Measurements from ENCODE around the gene SLC35G4. TPM values are rescaled to one million over a fixed set of nuclear protein-coding genes. Genes with fewer than 3 reads are reported as not detected.

SLC35G4 gene
- total and polyA plus RNA-seq, 12 donors = not detected

GRCh38 chr18:11581286-11581685 is 28.1 kb upstream of the SLC35G4 start:
- WGBS, 4 donors = 66 to 79% (median 74%) methylated on average over 2 of the region's 2 CpGs
- Histone ChIP-seq H3K4me3 (no peak overlapping the region), H3K27me3 (no peaks in the 10 kb centered on the region), H3K4me1 (replicated peaks in 1 of 2) (no peaks in the 10 kb centered on the region), H3K9me3 (replicated peaks in 1 of 3) (no peaks in the 10 kb centered on the region), H3K36me3 (replicated peaks in 1 of 2) (no peaks in the 10 kb centered on the region), H3K27ac (no peak overlapping the region)
- intact Hi-C loops (cut with DNase I) = no loop called here
- no peak for DNase-seq
- TF ChIP-seq, protein P1, sequence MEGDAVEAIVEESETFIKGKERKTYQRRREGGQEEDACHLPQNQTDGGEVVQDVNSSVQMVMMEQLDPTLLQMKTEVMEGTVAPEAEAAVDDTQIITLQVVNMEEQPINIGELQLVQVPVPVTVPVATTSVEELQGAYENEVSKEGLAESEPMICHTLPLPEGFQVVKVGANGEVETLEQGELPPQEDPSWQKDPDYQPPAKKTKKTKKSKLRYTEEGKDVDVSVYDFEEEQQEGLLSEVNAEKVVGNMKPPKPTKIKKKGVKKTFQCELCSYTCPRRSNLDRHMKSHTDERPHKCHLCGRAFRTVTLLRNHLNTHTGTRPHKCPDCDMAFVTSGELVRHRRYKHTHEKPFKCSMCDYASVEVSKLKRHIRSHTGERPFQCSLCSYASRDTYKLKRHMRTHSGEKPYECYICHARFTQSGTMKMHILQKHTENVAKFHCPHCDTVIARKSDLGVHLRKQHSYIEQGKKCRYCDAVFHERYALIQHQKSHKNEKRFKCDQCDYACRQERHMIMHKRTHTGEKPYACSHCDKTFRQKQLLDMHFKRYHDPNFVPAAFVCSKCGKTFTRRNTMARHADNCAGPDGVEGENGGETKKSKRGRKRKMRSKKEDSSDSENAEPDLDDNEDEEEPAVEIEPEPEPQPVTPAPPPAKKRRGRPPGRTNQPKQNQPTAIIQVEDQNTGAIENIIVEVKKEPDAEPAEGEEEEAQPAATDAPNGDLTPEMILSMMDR (IDR thresholded peaks at IDR 0.05) = no peak
- TF ChIP-seq POLR2A (IDR thresholded peaks at IDR 0.05) = no peak

DNA sequence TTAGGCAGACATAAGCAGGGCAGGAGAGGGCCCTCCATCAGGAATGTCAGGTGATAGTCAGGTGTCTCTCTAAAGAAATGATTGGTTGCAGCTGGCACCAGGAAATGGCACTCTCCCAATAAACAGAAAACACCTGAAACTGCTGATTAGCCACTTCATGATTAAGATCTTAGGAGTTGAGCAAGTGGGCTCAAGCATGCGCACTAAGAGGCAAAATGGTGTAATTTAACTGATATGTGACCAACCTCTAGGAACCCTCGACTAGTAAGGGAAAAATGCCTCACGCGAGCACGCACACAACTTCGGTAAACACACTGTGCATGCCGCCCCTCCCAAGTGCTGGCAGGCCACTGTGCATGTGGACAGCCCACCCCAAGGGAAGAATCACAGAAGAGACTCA is 23.8 kb upstream of the SLC35G4 start:
- intact Hi-C loops (cut with DNase I) = no loop called here
- no peaks in the 10 kb centered on the region for H3K36me3 ChIP-seq (replicated peaks in 1 of 2)
- H3K4me1 ChIP-seq (replicated peaks in 1 of 2) = no peaks in the 10 kb centered on the region
- WGBS, 4 donors = 65 to 76% (median 66%) methylated on average over 7 of the region's 7 CpGs
- H3K4me3 ChIP-seq = no peak overlapping the region
- H3K27me3 ChIP-seq = no peaks in the 10 kb centered on the region
- no peak for TF ChIP-seq POLR2A (IDR thresholded peaks at IDR 0.05)
- TF ChIP-seq, protein P1 (IDR thresholded peaks at IDR 0.05) = no peak
- no peaks in the 10 kb centered on the region for H3K9me3 ChIP-seq (replicated peaks in 1 of 3)
- DNase-seq = no peak
- no peak overlapping the region for H3K27ac ChIP-seq

DNA sequence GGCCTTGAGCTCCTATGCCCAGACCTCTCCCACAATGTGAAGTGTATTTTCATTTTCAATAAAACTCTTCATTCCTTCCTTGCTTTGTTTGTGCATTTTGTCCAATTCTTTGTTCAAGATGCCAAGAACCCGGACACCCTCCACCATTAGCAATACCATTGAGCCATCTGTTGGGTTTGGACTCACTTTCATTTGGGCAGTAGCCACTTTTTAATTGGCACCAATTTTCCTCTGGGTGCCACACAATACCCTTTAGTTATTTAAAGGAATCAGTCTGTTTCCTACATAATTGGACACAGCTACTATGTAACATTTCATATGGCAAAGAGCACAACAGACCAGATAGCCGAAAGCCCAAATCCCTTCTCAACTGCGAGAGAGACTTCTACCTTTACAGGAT is 22.5 kb upstream of the SLC35G4 start:
- no peaks in the 10 kb centered on the region for H3K36me3 ChIP-seq (replicated peaks in 1 of 2)
- TF ChIP-seq, protein P1 (IDR thresholded peaks at IDR 0.05) = no peak
- no peak for TF ChIP-seq POLR2A (IDR thresholded peaks at IDR 0.05)
- no peaks in the 10 kb centered on the region for H3K4me1 ChIP-seq (replicated peaks in 1 of 2)
- intact Hi-C loops (cut with DNase I) = no loop called here
- WGBS, 4 donors = 79 to 92% (median 88%) methylated on average over 3 of the region's 3 CpGs
- no peak overlapping the region for H3K4me3 ChIP-seq
- no peaks in the 10 kb centered on the region for H3K27me3 ChIP-seq
- no peaks in the 10 kb centered on the region for H3K9me3 ChIP-seq (replicated peaks in 1 of 3)
- DNase-seq = no peak
- no peak overlapping the region for H3K27ac ChIP-seq

DNA sequence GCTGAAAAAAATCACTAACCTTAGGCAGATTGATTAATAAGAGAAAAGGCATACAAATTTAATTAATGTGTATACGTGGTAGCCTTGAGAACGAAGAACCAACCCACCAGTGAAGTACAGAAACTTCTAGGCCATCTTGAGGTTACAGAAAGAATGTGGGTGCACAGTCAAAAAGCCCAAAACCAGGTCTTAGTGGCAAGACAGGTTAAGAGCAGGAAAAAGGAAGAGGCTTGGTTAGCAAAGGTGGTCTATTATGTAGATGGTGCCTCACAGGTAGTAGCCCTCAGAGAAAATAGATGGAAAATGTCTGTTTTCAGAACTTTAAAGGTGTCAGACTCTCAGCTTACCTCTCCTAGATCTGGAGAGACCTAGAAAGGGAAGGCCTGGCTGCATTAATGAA is 22.0 kb upstream of the SLC35G4 start:
- no peaks in the 10 kb centered on the region for H3K27me3 ChIP-seq
- intact Hi-C loops (cut with DNase I) = no loop called here

More for the DNA sequence above, 22.0 kb upstream of the SLC35G4 start:
- WGBS, 4 donors = 73 to 93% (median 82%) methylated on average over 2 of the region's 2 CpGs
- Histone ChIP-seq H3K27ac (no peak overlapping the region), H3K36me3 (replicated peaks in 1 of 2) (no peaks in the 10 kb centered on the region), H3K4me3 (no peak overlapping the region), H3K4me1 (replicated peaks in 1 of 2) (no peaks in the 10 kb centered on the region), H3K9me3 (replicated peaks in 1 of 3) (no peaks in the 10 kb centered on the region)
- DNase-seq = no peak
- TF ChIP-seq, protein P1 (IDR thresholded peaks at IDR 0.05) = no peak
